GM18873 (cell line): ENCODE measurements around the gene NAA30.
"Not testable (repeated sequence)": the region's sequence is repeated elsewhere in the genome, so short reads cannot be mapped to it uniquely, and the experiment has no call there.

Experiments
- ATAC-seq: cut with Tn5 transposase; IDR thresholded peaks from one replicate; pipeline ENCODE4 v1.9.1; 2021; ENCODE audit warnings: mild to moderate bottlenecking, moderate library complexity, moderate number of reproducible peaks; ENCODE audit not compliant: unreplicated experiment, low FRiP score

Gene NAA30

GRCh38 chr14:57390037-57390805, at the start of gene NAA30:
Gene NAA30 (plus strand): TSS chr14:57390586. CDS start chr14:57390958, 372 bp downstream.
- peak; percentile 77 for ATAC-seq

- ATAC-seq: not testable (repeated sequence)
Measured at GRCh38 chr14:57343545-57344297, 46.7 kb upstream of the NAA30 start.

- ATAC-seq: no peak
Measured at GRCh38 chr14:57345106-57345505, 45.3 kb upstream of the NAA30 start.

GRCh38 chr14:57346741-57347140, 43.6 kb upstream of the NAA30 start:
- ATAC-seq: no peak

- ATAC-seq: no peak
Measured at GRCh38 chr14:57352396-57353170, 37.8 kb upstream of the NAA30 start.

- no peak for ATAC-seq
Measured at GRCh38 chr14:57355081-57355800, 35.1 kb upstream of the NAA30 start.

- ATAC-seq: no peak
Measured at GRCh38 chr14:57362361-57362760, 28.0 kb upstream of the NAA30 start.

GRCh38 chr14:57364659-57365450, 25.5 kb upstream of the NAA30 start:
- ATAC-seq: no peak

- not testable (repeated sequence) for ATAC-seq
Measured at GRCh38 chr14:57370187-57370586, 20.2 kb upstream of the NAA30 start.

GRCh38 chr14:57371013-57371412, 19.4 kb upstream of the NAA30 start:
- no peak for ATAC-seq

- ATAC-seq: no peak
Measured at GRCh38 chr14:57375156-57375555, 15.2 kb upstream of the NAA30 start.

- no peak for ATAC-seq
Measured at GRCh38 chr14:57378661-57379060, 11.7 kb upstream of the NAA30 start.

GRCh38 chr14:57380935-57381334, 9.5 kb upstream of the NAA30 start:
- ATAC-seq: no peak

- ATAC-seq: no peak
Measured at GRCh38 chr14:57382283-57382682, 8.1 kb upstream of the NAA30 start.

GRCh38 chr14:57383125-57383745, 7.2 kb upstream of the NAA30 start:
- ATAC-seq: no peak

- no peak for ATAC-seq
Measured at GRCh38 chr14:57388067-57388466, 2.3 kb upstream of the NAA30 start.

- no peak for ATAC-seq
Measured at GRCh38 chr14:57389646-57390036, 745 bp upstream of the NAA30 start.

- peak; percentile 30 for ATAC-seq
Measured at GRCh38 chr14:57390806-57391516, 575 bp downstream of the NAA30 start.
